ENCODE data around the gene AQP5. TPM values are rescaled to one million over a fixed set of nuclear protein-coding genes. Genes with fewer than 3 reads are reported as not detected.

Gene AQP5
- total and polyA plus RNA-seq, 8 donors = 2.9 to 54.3 (median 8.6) TPM; not detected in 2

DNA sequence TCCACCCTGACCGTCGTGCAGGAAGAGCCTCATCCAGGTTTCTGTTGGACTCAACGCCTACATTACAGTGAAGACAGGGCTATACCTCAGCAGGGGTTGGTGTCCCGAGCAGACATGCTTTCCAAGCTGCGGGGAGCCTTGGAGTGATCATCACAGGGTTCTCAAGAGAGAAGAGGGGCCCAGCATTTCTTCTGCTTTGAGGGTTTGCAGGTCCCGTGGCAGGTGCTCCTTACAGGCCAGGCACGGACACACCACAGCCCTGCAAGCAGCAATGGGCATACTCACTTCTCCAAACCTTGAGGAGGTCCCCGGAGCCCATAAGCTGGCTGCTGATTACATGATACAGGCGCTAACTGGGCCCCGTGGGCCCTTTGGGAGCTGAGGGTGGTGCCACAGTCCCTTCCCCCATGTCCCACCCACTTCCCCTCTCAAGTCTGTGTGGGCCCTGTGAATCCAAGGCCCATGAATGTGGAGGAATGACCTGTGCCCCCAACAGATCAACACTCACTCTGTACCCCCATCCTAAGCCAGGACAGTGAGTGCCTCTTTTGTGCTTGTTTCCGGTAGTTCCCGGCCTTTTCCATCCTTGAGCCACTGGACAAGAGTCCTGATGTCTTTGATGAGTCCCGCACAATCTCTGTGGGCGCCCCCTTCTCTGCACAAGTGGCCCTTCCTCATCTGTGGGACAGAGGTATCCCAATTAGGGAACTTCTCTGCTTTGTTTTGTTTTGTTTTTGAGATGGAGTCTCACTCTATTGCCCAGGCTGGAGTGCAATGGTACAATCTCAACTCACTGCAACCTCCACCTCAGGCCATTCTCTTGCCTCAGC is 10.0 kb upstream of the AQP5 start:
- DNase-seq = no peak
- Histone ChIP-seq H3K4me3 (no peak overlapping the region), H3K27me3 (peaks cover 0 to 53% (median 11%) of the 10 kb centered on the region in 3 donors), H3K9me3 (no peaks in the 10 kb centered on the region), H3K27ac (no peak overlapping the region), H3K36me3 (no peaks in the 10 kb centered on the region), H3K4me1 (peaks cover 0 to 19% (median 8%) of the 10 kb centered on the region in 4 donors)
- intact Hi-C loops (cut with DNase I; ENCODE audit: low total_unique reads) = no loop called here
- WGBS, 5 donors = 76 to 89% (median 85%) methylated on average over 13 to 14 of the region's 14 CpGs
- TF ChIP-seq POLR2A (IDR thresholded peaks at IDR 0.05) (no peak), EP300 (IDR thresholded peaks at IDR 0.05) (no peak), POLR2AphosphoS5 (IDR thresholded peaks at IDR 0.05) (no peak)
- TF ChIP-seq, protein P1, sequence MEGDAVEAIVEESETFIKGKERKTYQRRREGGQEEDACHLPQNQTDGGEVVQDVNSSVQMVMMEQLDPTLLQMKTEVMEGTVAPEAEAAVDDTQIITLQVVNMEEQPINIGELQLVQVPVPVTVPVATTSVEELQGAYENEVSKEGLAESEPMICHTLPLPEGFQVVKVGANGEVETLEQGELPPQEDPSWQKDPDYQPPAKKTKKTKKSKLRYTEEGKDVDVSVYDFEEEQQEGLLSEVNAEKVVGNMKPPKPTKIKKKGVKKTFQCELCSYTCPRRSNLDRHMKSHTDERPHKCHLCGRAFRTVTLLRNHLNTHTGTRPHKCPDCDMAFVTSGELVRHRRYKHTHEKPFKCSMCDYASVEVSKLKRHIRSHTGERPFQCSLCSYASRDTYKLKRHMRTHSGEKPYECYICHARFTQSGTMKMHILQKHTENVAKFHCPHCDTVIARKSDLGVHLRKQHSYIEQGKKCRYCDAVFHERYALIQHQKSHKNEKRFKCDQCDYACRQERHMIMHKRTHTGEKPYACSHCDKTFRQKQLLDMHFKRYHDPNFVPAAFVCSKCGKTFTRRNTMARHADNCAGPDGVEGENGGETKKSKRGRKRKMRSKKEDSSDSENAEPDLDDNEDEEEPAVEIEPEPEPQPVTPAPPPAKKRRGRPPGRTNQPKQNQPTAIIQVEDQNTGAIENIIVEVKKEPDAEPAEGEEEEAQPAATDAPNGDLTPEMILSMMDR (IDR thresholded peaks at IDR 0.05) = no peak

DNA sequence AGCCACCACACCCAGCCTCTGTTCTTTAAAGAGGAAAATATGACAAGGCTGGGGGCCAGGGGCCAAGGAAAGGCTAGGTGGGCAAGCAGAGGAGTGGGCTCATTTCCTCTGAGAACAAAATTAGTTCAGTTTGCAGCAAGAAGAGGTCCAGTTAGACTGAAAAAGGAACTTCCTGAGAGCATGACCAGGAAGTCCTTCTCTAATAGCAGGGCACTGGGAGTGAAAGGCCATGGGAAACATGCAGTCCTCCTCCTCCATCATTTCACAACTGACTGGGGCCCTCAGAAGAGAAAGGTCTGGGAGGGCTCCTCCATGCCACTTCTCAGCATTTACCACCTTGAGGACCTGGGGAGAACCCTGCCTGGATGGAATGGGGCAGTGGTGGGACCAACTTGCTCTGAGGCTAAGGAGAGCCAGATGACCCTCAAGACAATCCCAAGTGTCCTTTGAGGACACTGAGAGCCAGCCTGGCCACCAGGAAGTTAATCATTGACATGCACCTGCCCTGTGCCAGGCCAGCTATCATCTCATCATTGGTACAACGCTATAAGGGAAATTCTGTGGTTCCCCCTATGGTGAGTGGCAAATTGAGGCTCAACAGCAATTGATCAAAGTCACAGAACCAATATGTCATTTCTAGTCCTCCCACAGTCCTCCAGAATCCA is 9.1 kb upstream of the AQP5 start:
- 31 to 48% (median 41%) methylated on average over 1 of the region's 1 CpG for WGBS, 5 donors
- intact Hi-C loops (cut with DNase I; ENCODE audit: low total_unique reads) = no loop called here

DNA sequence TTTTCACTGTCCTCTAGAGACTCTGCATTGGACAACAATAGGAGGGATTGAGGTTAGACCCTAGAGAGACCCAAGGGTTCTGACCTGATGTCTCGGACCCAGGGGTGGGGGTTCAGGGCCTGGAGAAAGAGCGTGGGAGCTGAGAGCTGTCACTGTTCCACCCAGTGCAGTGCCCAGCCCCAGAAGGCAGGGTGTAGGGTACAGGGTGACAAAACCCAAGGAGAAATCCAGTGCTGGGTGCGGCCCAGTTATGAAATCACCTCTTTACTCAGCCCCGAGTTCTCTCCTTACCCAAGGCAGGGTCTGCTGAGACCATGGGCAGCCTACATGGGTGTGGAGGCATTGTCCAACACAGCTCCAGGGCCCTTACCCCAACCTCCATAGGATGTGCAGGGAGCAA is 8.5 kb upstream of the AQP5 start:
- intact Hi-C loops (cut with DNase I; ENCODE audit: low total_unique reads) = no loop called here

More for the DNA sequence above, 9.1 kb upstream of the AQP5 start:
- peaks cover 0 to 62% (median 11%) of the 10 kb centered on the region in 3 donors for H3K27me3 ChIP-seq
- TF ChIP-seq POLR2AphosphoS5 (IDR thresholded peaks at IDR 0.05) = no peak
- no peak for TF ChIP-seq POLR2A (IDR thresholded peaks at IDR 0.05)
- no peak for TF ChIP-seq EP300 (IDR thresholded peaks at IDR 0.05)
- TF ChIP-seq, protein P1 (IDR thresholded peaks at IDR 0.05) = no peak
- no peaks in the 10 kb centered on the region for H3K9me3 ChIP-seq
- H3K4me1 ChIP-seq = peaks cover 0 to 19% (median 8%) of the 10 kb centered on the region in 4 donors
- no peak overlapping the region for H3K4me3 ChIP-seq
- H3K36me3 ChIP-seq = no peaks in the 10 kb centered on the region
- no peak for DNase-seq
- no peak overlapping the region for H3K27ac ChIP-seq

More for the DNA sequence above, 8.5 kb upstream of the AQP5 start:
- Histone ChIP-seq H3K4me1 (peaks cover 0 to 19% (median 8%) of the 10 kb centered on the region in 4 donors), H3K4me3 (no peak overlapping the region), H3K36me3 (no peaks in the 10 kb centered on the region), H3K9me3 (no peaks in the 10 kb centered on the region), H3K27me3 (peaks cover 0 to 68% (median 11%) of the 10 kb centered on the region in 3 donors), H3K27ac (no peak overlapping the region)
- DNase-seq = no peak
- 80 to 85% (median 82%) methylated on average over 4 of the region's 4 CpGs for WGBS, 5 donors
- no peak for TF ChIP-seq POLR2A (IDR thresholded peaks at IDR 0.05)
- TF ChIP-seq EP300 (IDR thresholded peaks at IDR 0.05) = no peak
- TF ChIP-seq, protein P1 (IDR thresholded peaks at IDR 0.05) = no peak
- no peak for TF ChIP-seq POLR2AphosphoS5 (IDR thresholded peaks at IDR 0.05)
